ENCODE measurements around the gene LAGE3. TPM values are rescaled to one million over a fixed set of nuclear protein-coding genes. Genes with fewer than 3 reads are reported as not detected.

Gene LAGE3
- total and polyA plus RNA-seq, 2 donors (not counting 3 experiments of a cell fraction or from before 2014, with no cell fraction given): 14.3 to 31.9 TPM

GRCh38 chrX:154470914-154471568 lies 8.0 kb downstream of the LAGE3 start:
- dilution Hi-C loops (cut with MboI; ENCODE audit: extremely low pct_ligation_motif_present, low sequenced_read_pairs) (no loop called here), intact Hi-C loops (cut with micrococcal nuclease) (no loop called here)
- Histone ChIP-seq H3K4me1 (ENCODE audit: control insufficient read depth, extremely low read depth, insufficient read depth, low read length) (no peaks in the 10 kb centered on the region), H3K27ac (ENCODE audit: insufficient read depth, low read depth, low read length) (no peak overlapping the region), H3K9ac (replicated peaks; ENCODE audit: extremely low read depth, insufficient read depth, low read length) (no peak overlapping the region), H3K4me2 (ENCODE audit: insufficient read depth, low read length) (no peak overlapping the region), H3K9me3 (replicated peaks; ENCODE audit: control insufficient read depth, insufficient read depth, low read length) (no peaks in the 10 kb centered on the region), H4K20me1 (replicated peaks; ENCODE audit: control insufficient read depth, extremely low read depth, insufficient read depth, low read length) (no peaks in the 10 kb centered on the region), H3K79me2 (ENCODE audit: control insufficient read depth, insufficient read depth, low read length) (no peaks in the 10 kb centered on the region), H2AFZ (ENCODE audit: low read depth, low read length) (no peak overlapping the region), H3K36me3 (ENCODE audit: control insufficient read depth in 2 of 2, extremely low read depth in 1 of 2, insufficient read depth in 2 of 2, low read length in 2 of 2) (peaks cover 0 to 35% of the 10 kb centered on the region in 2 experiments), H3K27me3 (ENCODE audit: control insufficient read depth in 2 of 2, insufficient read depth in 2 of 2, low read length in 2 of 2) (no peaks in the 10 kb centered on the region), H3K9me1 (replicated peaks; ENCODE audit: control insufficient read depth, extremely low read depth, insufficient read depth, low read length) (no peaks in the 10 kb centered on the region), H3K4me3 (replicated peaks in 1 of 3; ENCODE audit: insufficient read depth in 1 of 3, low read depth in 1 of 3, low read length in 3 of 3) (no peak overlapping the region)
- TF ChIP-seq CTCF (IDR thresholded peaks at IDR 0.05; ENCODE audit: extremely low read depth in 1 of 2, insufficient read depth in 1 of 2, low read depth in 1 of 2, low read length in 2 of 2): no peak
- DNase-seq (ENCODE audit: low read depth, low spot score) (no peak), FAIRE-seq (no peak)
- no TSS peak for BruUV-seq (replicated peaks)
- POLR2A ChIA-PET: no interaction called here
- CTCF ChIA-PET: interaction anchor here (1.6 kb wide), 1 partner anchor 12 kb away, joined by 3 read pairs; no protein-coding TSS in a partner anchor

- FAIRE-seq: no peak
- dilution Hi-C loops (cut with MboI; ENCODE audit: extremely low pct_ligation_motif_present, low sequenced_read_pairs): no loop called here
Measured at GRCh38 chrX:154470434-154470833, 8.6 kb downstream of the LAGE3 start.

More at GRCh38 chrX:154470434-154470833, 8.6 kb downstream of the LAGE3 start:
- CTCF ChIA-PET: no interaction called here
- H3K4me3 ChIP-seq (replicated peaks in 1 of 3; ENCODE audit: insufficient read depth in 1 of 3, low read depth in 1 of 3, low read length in 3 of 3): no peak overlapping the region
- H3K9me1 ChIP-seq (replicated peaks; ENCODE audit: control insufficient read depth, extremely low read depth, insufficient read depth, low read length): no peaks in the 10 kb centered on the region
- no peaks in the 10 kb centered on the region for H3K9me3 ChIP-seq (replicated peaks; ENCODE audit: control insufficient read depth, insufficient read depth, low read length)
- H3K9ac ChIP-seq (replicated peaks; ENCODE audit: extremely low read depth, insufficient read depth, low read length): no peak overlapping the region
- intact Hi-C loops (cut with micrococcal nuclease): no loop called here
- no peak for DNase-seq (ENCODE audit: low read depth, low spot score)
- no peaks in the 10 kb centered on the region for H3K27me3 ChIP-seq (ENCODE audit: control insufficient read depth in 2 of 2, insufficient read depth in 2 of 2, low read length in 2 of 2)
- POLR2A ChIA-PET: no interaction called here
- H3K27ac ChIP-seq (ENCODE audit: insufficient read depth, low read depth, low read length): no peak overlapping the region
- no peaks in the 10 kb centered on the region for H3K79me2 ChIP-seq (ENCODE audit: control insufficient read depth, insufficient read depth, low read length)
- H4K20me1 ChIP-seq (replicated peaks; ENCODE audit: control insufficient read depth, extremely low read depth, insufficient read depth, low read length): no peaks in the 10 kb centered on the region
- no peak overlapping the region for H3K4me2 ChIP-seq (ENCODE audit: insufficient read depth, low read length)
- no peaks in the 10 kb centered on the region for H3K4me1 ChIP-seq (ENCODE audit: control insufficient read depth, extremely low read depth, insufficient read depth, low read length)
- H2AFZ ChIP-seq (ENCODE audit: low read depth, low read length): no peak overlapping the region
- BruUV-seq (replicated peaks): no TSS peak
- no peak for TF ChIP-seq MYC (IDR thresholded peaks at IDR 0.05; ENCODE audit: low read depth, low read length)
- TF ChIP-seq POLR2A (IDR thresholded peaks at IDR 0.05; ENCODE audit: low read depth, low read length): no peak
- no peak for TF ChIP-seq EZH2 (IDR thresholded peaks at IDR 0.05; ENCODE audit: borderline replicate concordance, low read depth, low read length, severe bottlenecking)
- H3K36me3 ChIP-seq (ENCODE audit: control insufficient read depth in 2 of 2, extremely low read depth in 1 of 2, insufficient read depth in 2 of 2, low read length in 2 of 2): peaks cover 0 to 41% of the 10 kb centered on the region in 2 experiments

Measured in endothelial cell of umbilical vein (primary cell).